Adrenal gland (tissue), 19 donors: ENCODE measurements around the gene ODAD3. TPM values are rescaled to one million over a fixed set of nuclear protein-coding genes. Genes with fewer than 3 reads are reported as not detected.
A peak's percentile ranks its signal among the peaks of the same experiment; 100 is the strongest.

Experiments
- DNase-seq, 7 donors: peaks; one replicate each; pipeline ENCODE4 v3.0.0-alpha.2; 2019 to 2020
- H3K27ac ChIP-seq, 5 donors: fragments of 200-600 bp; sonication (generic) in 4 of 5; 1 replicate in 3 of 5; 2 replicates in 2 of 5; pipeline versions ENCODE4 v1.5.1 to v1.8.0; 2016 to 2020; ENCODE audit warnings: mild to moderate bottlenecking in 1 of 5
- H3K27me3 ChIP-seq: fragments of 200-600 bp; 2 replicates; pipeline ENCODE4 v1.8.0; 2021
- H3K36me3 ChIP-seq, 2 donors: fragments of 200-600 bp; replicated peaks in 1 of 2; 1 replicate in 1 of 2; 2 replicates in 1 of 2; pipeline versions ENCODE4 v1.5.1 to v1.8.0; 2018 to 2022
- H3K4me1 ChIP-seq, 2 donors: fragments of 200-600 bp; replicated peaks in 1 of 2; 1 replicate in 1 of 2; 2 replicates in 1 of 2; pipeline versions ENCODE4 v1.5.1 to v1.8.0; 2018 to 2021
- H3K4me3 ChIP-seq, 4 donors: fragments of 200-600 bp; sonication (generic) in 3 of 4; one replicate each; pipeline ENCODE4 v1.5.1; 2016 to 2018
- H3K9me3 ChIP-seq, 3 donors: fragments of 200-600 bp; sonication (generic) in 1 of 3; replicated peaks in 1 of 3; 1 replicate in 2 of 3; 2 replicates in 1 of 3; pipeline versions ENCODE4 v1.5.1 to v1.8.0; 2016 to 2021
- POLR2A ChIP-seq, 2 donors: fragments of 450-650 bp; IDR thresholded peaks; one replicate each; pipeline ENCODE4 v1.6.1; 2017; ENCODE audit warnings: antibody characterized with exemption in 2 of 2, mild to moderate bottlenecking in 2 of 2, moderate library complexity in 1 of 2
- WGBS, 4 donors: extraction: QIAGEN DNeasy Blood & Tissue Kit in 2 of 4; methylation state at CpG; one replicate each; pipeline versions ENCODE4 v1.1.5 to v1.1.7; 2013 to 2017; 5-methylcytosine and 5-hydroxymethylcytosine counted together
- intact Hi-C, 2 donors: fragments of 100-400 bp; cut with DNase I; formaldehyde crosslinking; loops; one replicate each; pipeline versions ENCODE4 v1.14.1 to v1.15.0; 2022 to 2023
- long read RNA-seq, 10 donors: library from polyadenylated mRNA in 3 of 10; unstranded in 2 of 10; stranded (forward) in 1 of 10; transcript quantifications; one replicate each; pipeline ENCODE4 v2.0.0 and lab custom pipeline, GENCODE V29; 2021 to 2026
- polyA plus RNA-seq, 3 donors: library from polyadenylated mRNA; stranded (reverse); fragments of 200-250 nt in 2 of 3; fragments of 350-450 nt in 1 of 3; fragmentation: Illumina TruSeq in 1 of 3; extraction: RNeasy Lipid Tissue Mini Kit (QIAGEN cat#74804) in 1 of 3; gene quantifications; one replicate each; pipeline ENCODE4 v1.2.3, GENCODE V29; 2013 to 2014
- total RNA-seq, 9 donors: library from RNA; depleted of rRNA in 4 of 9; stranded (reverse); fragments of >200 nt in 4 of 9; fragments of 120-200 nt in 1 of 9; fragmentation: NEBNext Ultra II Directional in 1 of 9; extraction: Animal tissue kit (Norgen Biotek cat#: 25700) in 1 of 9; gene quantifications; one replicate each; pipeline versions ENCODE4 v1.1.0 to v1.2.4, GENCODE V29; 2013 to 2023
- TF ChIP-seq, protein P1 (sequence below), 6 experiments: fragments of 450-650 bp in 4 of 6; fragments of 200-600 bp in 2 of 6; sonication (generic) in 1 of 6; IDR thresholded peaks; 1 replicate in 5 of 6; 2 replicates in 1 of 6; pipeline versions ENCODE4 v1.5.1 to v1.8.0; 2016 to 2021; ENCODE audit warnings: antibody characterized with exemption in 6 of 6, mild to moderate bottlenecking in 2 of 6, moderate library complexity in 1 of 6
- donor health status: healthy with polysubstance abuse.
- donor health status: Bipolar disorder and iron deficiency.
- donor health status: DM: yes; HTN: yes; CAD: no.
- donor health status: DM: no; HTN: no; CAD: no.
- donor health status: DM: no; HTN: no; CAD: no.
- donor health status: DM: yes; HTN: yes; CAD: no.

The ODAD3 gene
- total RNA-seq (1 to 10 TPM in 8 of 9 donors, under 1 TPM in 1; 0.69 to 4.7 (median 2.5) TPM), polyA plus RNA-seq (1 to 10 TPM; 3.1 to 7.9 (median 4.8) TPM)
- long read RNA-seq, donor 1, partial matches to known transcripts: 52 of 61 reads
- long read RNA-seq, donor 1, other reads (novel, unspliced or antisense): 9 of 61 reads
- long read RNA-seq, donor 2, partial matches to known transcripts: 18 of 18 reads
- long read RNA-seq, donor 2, other reads (novel, unspliced or antisense): 0 of 18 reads
- long read RNA-seq, donor 3, partial matches to known transcripts: 31 of 31 reads
- long read RNA-seq, donor 3, other reads (novel, unspliced or antisense): 0 of 31 reads
- long read RNA-seq, donor 4, partial matches to known transcripts: 1 of 1 reads
- long read RNA-seq, donor 4, other reads (novel, unspliced or antisense): 0 of 1 reads
- long read RNA-seq, donor 5, partial matches to known transcripts: 5 of 8 reads
- long read RNA-seq, donor 5, other reads (novel, unspliced or antisense): 3 of 8 reads
- long read RNA-seq, donor 6, partial matches to known transcripts: 1 of 2 reads
- long read RNA-seq, donor 6, other reads (novel, unspliced or antisense): 1 of 2 reads
- long read RNA-seq, donor 7, partial matches to known transcripts: 64 of 70 reads
- long read RNA-seq, donor 7, other reads (novel, unspliced or antisense): 6 of 70 reads
- long read RNA-seq, donor 8, partial matches to known transcripts: 11 of 11 reads
- long read RNA-seq, donor 8, other reads (novel, unspliced or antisense): 0 of 11 reads
- long read RNA-seq, donor 9: 0 reads
- long read RNA-seq, donor 10, partial matches to known transcripts: 56 of 66 reads
- long read RNA-seq, donor 10, other reads (novel, unspliced or antisense): 10 of 66 reads

DNA sequence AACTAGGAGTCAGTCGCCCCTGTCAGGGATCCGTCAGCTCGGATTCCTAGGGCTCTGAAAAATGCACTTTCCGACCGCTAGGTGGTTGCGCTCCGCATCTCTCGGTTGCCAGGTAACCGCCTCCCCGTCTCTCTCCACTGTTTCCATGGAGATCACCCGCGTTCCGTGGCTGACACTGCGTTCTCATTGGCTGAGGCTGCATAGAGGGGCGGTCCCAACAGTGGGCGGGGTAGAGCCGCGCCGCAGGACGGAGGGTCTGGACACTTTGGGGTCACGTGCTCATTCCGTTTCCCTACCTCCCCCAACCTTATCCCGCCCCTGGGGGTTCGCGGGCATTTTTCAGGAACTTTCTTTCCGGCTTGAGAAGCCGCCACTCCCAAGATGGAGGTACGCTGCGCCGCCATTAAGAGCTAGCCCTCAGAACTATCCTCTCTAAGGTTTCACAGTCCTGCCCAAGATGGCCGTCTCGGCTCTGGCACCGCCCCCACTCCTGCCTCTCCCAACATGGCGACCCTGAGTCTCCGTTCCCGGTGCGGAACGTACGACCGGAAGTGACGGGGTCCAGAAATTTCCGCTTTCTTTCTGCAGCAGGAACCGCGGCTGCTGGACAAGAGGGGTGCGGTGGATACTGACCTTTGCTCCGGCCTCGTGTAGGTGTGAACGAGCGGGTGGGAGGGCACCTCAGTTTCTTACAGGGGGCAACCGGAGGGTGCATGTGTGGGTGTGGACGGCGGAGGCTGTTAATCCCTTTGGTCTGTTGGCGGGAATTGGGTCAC, at the start of gene ODAD3, which contains the start of gene PRKCSH:
Gene ODAD3 (minus strand): TSS at position 65 of the 776 bp plus-strand sequence. CDS start 105 bp downstream, outside the sequence.
Gene PRKCSH (plus strand): TSS at position 579 of the 776 bp plus-strand sequence. CDS start 483 bp downstream, outside the sequence.
- H3K4me1 ChIP-seq: peaks cover 12 to 17% of the 10 kb centered on the region in 2 donors
- H3K36me3 ChIP-seq: peaks cover 0 to 39% of the 10 kb centered on the region in 2 donors
- H3K4me3 ChIP-seq: peak within 1 kb of the TSS in 3 of 4 donors; percentile 4 to 81 (median 78)
- DNase-seq: peak; percentile 99 to 100 (median 100)
- no peaks in the 10 kb centered on the region for H3K27me3 ChIP-seq
- peak within 1 kb of the TSS in 4 of 5 donors; percentile 57 to 87 (median 72) for H3K27ac ChIP-seq
- intact Hi-C loops: no loop called here
- TF ChIP-seq POLR2A (IDR thresholded peaks at IDR 0.05): peak in 1 of 2 donors; percentile 34
- TF ChIP-seq, protein P1, sequence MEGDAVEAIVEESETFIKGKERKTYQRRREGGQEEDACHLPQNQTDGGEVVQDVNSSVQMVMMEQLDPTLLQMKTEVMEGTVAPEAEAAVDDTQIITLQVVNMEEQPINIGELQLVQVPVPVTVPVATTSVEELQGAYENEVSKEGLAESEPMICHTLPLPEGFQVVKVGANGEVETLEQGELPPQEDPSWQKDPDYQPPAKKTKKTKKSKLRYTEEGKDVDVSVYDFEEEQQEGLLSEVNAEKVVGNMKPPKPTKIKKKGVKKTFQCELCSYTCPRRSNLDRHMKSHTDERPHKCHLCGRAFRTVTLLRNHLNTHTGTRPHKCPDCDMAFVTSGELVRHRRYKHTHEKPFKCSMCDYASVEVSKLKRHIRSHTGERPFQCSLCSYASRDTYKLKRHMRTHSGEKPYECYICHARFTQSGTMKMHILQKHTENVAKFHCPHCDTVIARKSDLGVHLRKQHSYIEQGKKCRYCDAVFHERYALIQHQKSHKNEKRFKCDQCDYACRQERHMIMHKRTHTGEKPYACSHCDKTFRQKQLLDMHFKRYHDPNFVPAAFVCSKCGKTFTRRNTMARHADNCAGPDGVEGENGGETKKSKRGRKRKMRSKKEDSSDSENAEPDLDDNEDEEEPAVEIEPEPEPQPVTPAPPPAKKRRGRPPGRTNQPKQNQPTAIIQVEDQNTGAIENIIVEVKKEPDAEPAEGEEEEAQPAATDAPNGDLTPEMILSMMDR (IDR thresholded peaks at IDR 0.05): peak; percentile 89 to 99 (median 98)
- 0 to 1% (median 0%) methylated on average over 1 to 53 of the region's 53 CpGs for WGBS, 4 donors
- H3K9me3 ChIP-seq: no peaks in the 10 kb centered on the region

DNA sequence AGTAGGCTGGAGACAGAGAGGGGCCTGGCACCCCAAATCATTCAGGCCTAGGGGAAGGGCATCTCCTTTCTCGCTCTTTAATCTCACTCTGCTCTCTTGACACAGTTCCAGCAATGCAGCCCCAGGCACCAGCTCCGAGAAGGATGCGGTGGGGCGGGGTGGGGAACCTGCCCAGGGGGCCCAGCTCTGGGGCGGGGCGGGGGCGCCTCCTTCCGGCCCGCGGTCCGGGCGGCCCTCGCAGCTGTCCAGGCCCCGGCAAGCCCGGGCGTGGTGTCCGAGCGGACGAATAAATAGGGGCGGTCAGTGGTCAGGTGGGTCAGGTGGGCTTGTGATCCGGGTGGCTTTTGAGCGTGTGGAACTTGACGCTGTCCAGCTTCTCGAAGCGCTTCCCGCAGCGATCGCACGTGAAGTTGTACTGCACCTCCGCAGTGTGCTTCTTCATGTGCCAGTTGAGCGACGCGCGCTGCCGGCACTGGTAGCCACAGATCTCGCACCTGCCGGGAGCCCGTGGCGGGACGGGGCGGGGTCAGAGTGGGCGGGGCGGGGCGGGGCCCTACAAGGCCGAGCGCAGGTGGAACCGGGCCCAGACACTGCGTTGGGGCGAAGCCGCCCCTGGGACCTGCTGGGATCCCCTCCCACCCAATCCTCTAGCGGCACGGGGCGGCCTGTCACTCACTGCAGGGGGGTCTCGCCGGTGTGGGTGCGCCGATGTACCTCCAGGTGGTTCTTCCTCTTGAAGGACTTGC, 48.6 kb upstream of the ODAD3 start:
- Histone ChIP-seq H3K9me3 (no peaks in the 10 kb centered on the region), H3K4me3 (no peak overlapping the region), H3K27ac (no peak overlapping the region), H3K36me3 (no peaks in the 10 kb centered on the region), H3K4me1 (peaks cover 8 to 31% of the 10 kb centered on the region in 2 donors), H3K27me3 (peaks cover 16% of the 10 kb centered on the region)
- TF ChIP-seq, protein P1 (IDR thresholded peaks at IDR 0.05): no peak
- TF ChIP-seq POLR2A (IDR thresholded peaks at IDR 0.05): no peak
- intact Hi-C loops: loop anchor here in 1 of 2 donors (5.0 kb wide), 1 partner anchor 101 kb away; the partner anchor contains the start of gene EPOR
- 69 to 87% (median 80%) methylated on average over 6 to 57 of the region's 57 CpGs for WGBS, 4 donors
- no peak for DNase-seq

DNA sequence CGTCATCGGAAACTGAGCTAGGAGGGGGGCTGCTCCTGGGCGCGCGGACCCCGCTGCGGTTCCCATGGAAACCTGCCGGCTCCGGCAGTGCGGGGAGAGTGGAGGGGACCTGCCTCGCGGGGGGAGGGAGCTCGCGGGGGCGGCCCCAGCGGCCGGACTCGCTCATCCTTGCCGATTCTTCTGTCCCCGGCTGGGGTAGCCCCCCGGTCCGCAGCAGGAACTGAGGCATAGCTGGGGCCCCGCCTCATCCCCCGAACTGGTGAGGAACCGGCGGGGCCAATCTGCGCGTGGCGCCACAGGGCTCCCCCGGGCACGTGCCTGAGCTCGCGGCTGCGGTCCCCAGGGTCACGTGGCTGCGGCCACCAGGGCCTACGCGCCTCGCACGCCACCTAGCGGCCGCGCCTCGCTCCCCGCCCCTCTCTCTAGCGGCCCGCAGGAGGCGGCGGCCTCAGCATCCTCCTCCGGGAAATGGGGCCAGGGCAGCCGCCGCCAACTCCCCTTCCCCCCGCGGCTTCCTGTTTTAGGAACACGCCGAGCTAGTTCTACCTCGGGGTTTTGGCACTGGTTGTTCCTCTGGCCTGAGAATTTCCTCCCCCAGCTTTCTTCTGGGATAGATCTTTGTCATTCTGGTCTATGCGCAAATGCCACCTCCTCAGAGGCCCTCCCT, 47.6 kb upstream of the ODAD3 start:
- H3K4me3 ChIP-seq: peak overlapping the region in 1 of 4 donors; percentile 35
- TF ChIP-seq, protein P1 (IDR thresholded peaks at IDR 0.05): peak; percentile 75 to 99 (median 92)
- TF ChIP-seq POLR2A (IDR thresholded peaks at IDR 0.05): no peak
- peaks cover 8 to 31% of the 10 kb centered on the region in 2 donors for H3K4me1 ChIP-seq
- H3K9me3 ChIP-seq: no peaks in the 10 kb centered on the region
- DNase-seq: peak; percentile 79 to 91 (median 85)
- peak overlapping the region in 2 of 5 donors; percentile 2 to 39 for H3K27ac ChIP-seq
- peaks cover 16% of the 10 kb centered on the region for H3K27me3 ChIP-seq
- WGBS, 4 donors: 1 to 8% (median 3%) methylated on average over 4 to 58 of the region's 58 CpGs
- no peaks in the 10 kb centered on the region for H3K36me3 ChIP-seq
- intact Hi-C loops: loop anchor here in 1 of 2 donors (5.0 kb wide), 1 partner anchor 100 kb away; the partner anchor contains the start of gene EPOR
